ENCODE measurements around the gene LIN28A.
"Not testable (repeated sequence)": the region's sequence is repeated elsewhere in the genome, so short reads cannot be mapped to it uniquely, and the experiment has no call there.

The LIN28A gene

GRCh38 chr1:26410706-26411623 lies at the start of gene LIN28A:
LIN28A (plus strand) TSS chr1:26410817; CDS start chr1:26410892, 75 bp downstream.
- DNase-seq = no peak

- no peak for DNase-seq
Measured at GRCh38 chr1:26361605-26362122, 49.0 kb upstream of the LIN28A start.

GRCh38 chr1:26362331-26362730 lies 48.3 kb upstream of the LIN28A start:
- DNase-seq = no peak

GRCh38 chr1:26363549-26364448 lies 46.8 kb upstream of the LIN28A start:
- DNase-seq = peak in 33 of 51 donors; percentile 1 to 76 (median 19)

- peak in 6 of 51 donors; percentile 2 to 16 (median 10) for DNase-seq
Measured at GRCh38 chr1:26364956-26365355, 45.7 kb upstream of the LIN28A start.

- no peak for DNase-seq
Measured at GRCh38 chr1:26367441-26367840, 43.2 kb upstream of the LIN28A start.

GRCh38 chr1:26368006-26368405 lies 42.6 kb upstream of the LIN28A start:
- no peak for DNase-seq

- DNase-seq = no peak
Measured at GRCh38 chr1:26368486-26368885, 42.1 kb upstream of the LIN28A start.

GRCh38 chr1:26370591-26371382 lies 39.8 kb upstream of the LIN28A start:
- no peak for DNase-seq

GRCh38 chr1:26372039-26372438 lies 38.6 kb upstream of the LIN28A start:
- DNase-seq = no peak

GRCh38 chr1:26372611-26373010 lies 38.0 kb upstream of the LIN28A start, which contains the start of gene ZNF683:
ZNF683 (minus strand) TSS chr1:26372750; CDS start chr1:26368571, 4,179 bp downstream.
- not testable (repeated sequence) for DNase-seq

GRCh38 chr1:26373281-26373680 lies 37.3 kb upstream of the LIN28A start:
- no peak for DNase-seq

- no peak for DNase-seq
Measured at GRCh38 chr1:26373789-26374188, 36.8 kb upstream of the LIN28A start.

- DNase-seq = not testable (repeated sequence)
Measured at GRCh38 chr1:26374361-26374760, 36.3 kb upstream of the LIN28A start.

GRCh38 chr1:26375081-26375480 lies 35.5 kb upstream of the LIN28A start:
- DNase-seq = no peak

GRCh38 chr1:26376050-26376449 lies 34.6 kb upstream of the LIN28A start:
- DNase-seq = no peak

GRCh38 chr1:26378088-26378878 lies 32.3 kb upstream of the LIN28A start:
- peak in 1 of 51 donors; percentile 1 for DNase-seq

- DNase-seq = no peak
Measured at GRCh38 chr1:26378879-26379251, 31.8 kb upstream of the LIN28A start.

- no peak for DNase-seq
Measured at GRCh38 chr1:26384076-26384475, 26.5 kb upstream of the LIN28A start.

- not testable (repeated sequence) for DNase-seq
Measured at GRCh38 chr1:26385063-26385462, 25.6 kb upstream of the LIN28A start.

Data from hypothalamus (tissue), 51 donors.